GM21423 (cell line): ENCODE measurements around the gene VEZF1.

ENCODE experiments used
- ATAC-seq: cut with Tn5 transposase; IDR thresholded peaks from one replicate; pipeline ENCODE4 v1.9.1; 2021; ENCODE audit warnings: mild to moderate bottlenecking, moderate library complexity; ENCODE audit not compliant: unreplicated experiment

The VEZF1 gene

GRCh38 chr17:57931488-57932137 lies 56.4 kb downstream of the VEZF1 start:
- no peak for ATAC-seq

- ATAC-seq, result no peak
Measured at GRCh38 chr17:57930239-57930638, 57.8 kb downstream of the VEZF1 start.

GRCh38 chr17:57929386-57929785 lies 58.7 kb downstream of the VEZF1 start:
- ATAC-seq, result no peak

- ATAC-seq, result no peak
Measured at GRCh38 chr17:57928928-57929327, 59.1 kb downstream of the VEZF1 start.

- ATAC-seq, result no peak
Measured at GRCh38 chr17:57927048-57927723, 60.9 kb downstream of the VEZF1 start.

- no peak for ATAC-seq
Measured at GRCh38 chr17:57926723-57927047, 61.4 kb downstream of the VEZF1 start.

GRCh38 chr17:57925361-57925990 lies 62.6 kb downstream of the VEZF1 start:
- no peak for ATAC-seq

GRCh38 chr17:57924677-57925076 lies 63.4 kb downstream of the VEZF1 start:
- no peak for ATAC-seq
